ENCODE data around the gene SPAM1.

- TF ChIP-seq CTCF (IDR thresholded peaks at IDR 0.05; ENCODE audit: low read depth, low read length) (no peak), POLR2A (IDR thresholded peaks at IDR 0.05; ENCODE audit: extremely low read depth, insufficient read length) (no peak)
Observed at GRCh38 chr7:123998921-123999320, 73.9 kb downstream of the SPAM1 start.
